Fibroblast of mammary gland (primary cell): Measurements from ENCODE around the gene RASGRP3.
"Not testable (repeated sequence)": the region's sequence is repeated elsewhere in the genome, so short reads cannot be mapped to it uniquely, and the experiment has no call there.

Experiments
- DNase-seq: peaks from one replicate; pipeline ENCODE4 v3.0.0-alpha.2; 2010; ENCODE audit warnings: low read depth
- H3K4me3 ChIP-seq: 2 replicates; pipeline ENCODE4 v1.5.1; 2011; ENCODE audit warnings: low read depth, mild to moderate bottlenecking, low read length, moderate library complexity; ENCODE audit not compliant: control insufficient read depth
- TF ChIP-seq, protein P1 (sequence below): conservative IDR thresholded peaks from 2 replicates; pipeline ENCODE4 v1.5.1; 2011; ENCODE audit warnings: low read depth, low read length, inconsistent platforms; ENCODE audit not compliant: control insufficient read depth, insufficient read depth

RASGRP3 gene

DNA sequence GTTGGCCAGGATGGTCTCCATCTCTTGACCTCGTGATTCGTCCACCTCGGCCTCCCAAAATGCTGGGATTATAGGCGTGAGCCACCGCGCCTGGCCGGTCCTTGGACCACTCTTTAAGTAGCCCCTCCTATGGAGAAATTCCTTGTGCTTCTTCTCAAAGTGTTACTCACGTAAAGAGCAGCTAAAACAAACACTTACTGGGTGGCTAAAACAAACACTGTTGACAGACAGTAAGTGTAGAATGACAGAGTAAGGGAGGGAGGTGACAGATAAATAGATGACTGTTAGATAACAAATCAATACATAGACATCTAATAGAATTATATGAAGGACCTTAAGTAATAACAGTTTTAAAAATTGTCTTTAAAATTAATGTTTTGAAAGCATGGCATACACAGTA lies 40.9 kb upstream of the RASGRP3 start:
- TF ChIP-seq, protein P1, sequence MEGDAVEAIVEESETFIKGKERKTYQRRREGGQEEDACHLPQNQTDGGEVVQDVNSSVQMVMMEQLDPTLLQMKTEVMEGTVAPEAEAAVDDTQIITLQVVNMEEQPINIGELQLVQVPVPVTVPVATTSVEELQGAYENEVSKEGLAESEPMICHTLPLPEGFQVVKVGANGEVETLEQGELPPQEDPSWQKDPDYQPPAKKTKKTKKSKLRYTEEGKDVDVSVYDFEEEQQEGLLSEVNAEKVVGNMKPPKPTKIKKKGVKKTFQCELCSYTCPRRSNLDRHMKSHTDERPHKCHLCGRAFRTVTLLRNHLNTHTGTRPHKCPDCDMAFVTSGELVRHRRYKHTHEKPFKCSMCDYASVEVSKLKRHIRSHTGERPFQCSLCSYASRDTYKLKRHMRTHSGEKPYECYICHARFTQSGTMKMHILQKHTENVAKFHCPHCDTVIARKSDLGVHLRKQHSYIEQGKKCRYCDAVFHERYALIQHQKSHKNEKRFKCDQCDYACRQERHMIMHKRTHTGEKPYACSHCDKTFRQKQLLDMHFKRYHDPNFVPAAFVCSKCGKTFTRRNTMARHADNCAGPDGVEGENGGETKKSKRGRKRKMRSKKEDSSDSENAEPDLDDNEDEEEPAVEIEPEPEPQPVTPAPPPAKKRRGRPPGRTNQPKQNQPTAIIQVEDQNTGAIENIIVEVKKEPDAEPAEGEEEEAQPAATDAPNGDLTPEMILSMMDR = no peak
- no peak overlapping the region for H3K4me3 ChIP-seq
- DNase-seq = no peak

DNA sequence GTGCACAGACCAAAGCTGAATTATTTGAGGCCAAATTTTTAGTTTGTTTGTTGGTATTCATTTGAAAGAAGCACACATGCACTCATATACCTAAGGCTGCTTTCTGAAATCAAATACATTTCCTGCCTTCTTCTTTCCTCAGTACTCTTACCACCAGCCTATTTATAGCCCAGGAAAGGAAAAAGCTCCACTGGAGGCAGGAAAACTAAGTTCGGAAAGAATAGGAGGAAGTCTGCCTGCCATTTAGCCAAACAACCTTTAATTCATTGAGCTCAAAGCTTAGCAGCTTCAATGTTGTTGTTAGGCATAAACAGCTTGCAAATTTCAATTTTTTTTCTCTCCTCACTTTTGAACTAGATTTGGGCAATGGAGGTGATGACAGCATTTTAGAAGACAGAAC lies 40.4 kb upstream of the RASGRP3 start:
- TF ChIP-seq, protein P1 = no peak
- DNase-seq = no peak
- H3K4me3 ChIP-seq = no peak overlapping the region

DNA sequence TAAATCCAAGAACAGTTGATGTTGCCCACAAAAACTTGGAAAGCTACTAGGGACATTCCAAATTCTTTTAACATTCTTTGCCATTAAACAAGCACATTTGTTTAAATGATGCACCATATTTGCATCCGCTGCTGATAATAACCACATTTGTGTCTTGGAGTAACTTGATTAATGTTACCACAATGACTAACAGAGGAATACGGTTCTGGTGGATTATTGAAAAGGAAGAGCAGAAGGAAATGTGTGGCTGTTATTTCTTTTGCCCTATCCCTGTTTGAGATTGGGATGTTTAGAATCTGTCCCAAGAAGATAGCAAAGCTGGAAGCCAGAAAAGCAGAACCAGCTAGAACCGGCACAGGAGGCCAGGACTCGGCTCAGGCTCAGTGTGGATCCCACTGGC lies 39.2 kb upstream of the RASGRP3 start:
- peak; percentile 98 for DNase-seq
- no peak overlapping the region for H3K4me3 ChIP-seq

DNA sequence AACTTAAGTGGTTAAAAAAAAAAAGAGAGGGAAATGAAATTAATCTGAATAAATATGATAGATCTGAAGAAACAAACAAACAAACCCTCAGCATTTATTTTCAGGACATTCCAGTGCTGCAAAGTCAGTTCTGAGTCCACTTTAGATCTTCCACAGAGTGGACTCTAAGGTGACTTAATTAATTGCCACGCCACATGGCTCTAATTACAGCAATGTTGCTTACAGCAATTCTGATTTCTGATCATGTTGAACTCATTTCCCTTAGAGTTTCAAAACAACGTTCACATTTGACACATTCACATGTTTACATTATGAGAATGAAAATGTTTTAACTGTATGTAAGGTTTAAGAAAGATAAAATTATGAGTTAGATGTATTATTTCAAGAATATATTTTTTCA lies 38.6 kb upstream of the RASGRP3 start:
- H3K4me3 ChIP-seq = no peak overlapping the region
- DNase-seq = peak; percentile 68
- TF ChIP-seq, protein P1 = no peak

More for the DNA sequence above, 39.2 kb upstream of the RASGRP3 start:
- TF ChIP-seq, protein P1 = no peak

DNA sequence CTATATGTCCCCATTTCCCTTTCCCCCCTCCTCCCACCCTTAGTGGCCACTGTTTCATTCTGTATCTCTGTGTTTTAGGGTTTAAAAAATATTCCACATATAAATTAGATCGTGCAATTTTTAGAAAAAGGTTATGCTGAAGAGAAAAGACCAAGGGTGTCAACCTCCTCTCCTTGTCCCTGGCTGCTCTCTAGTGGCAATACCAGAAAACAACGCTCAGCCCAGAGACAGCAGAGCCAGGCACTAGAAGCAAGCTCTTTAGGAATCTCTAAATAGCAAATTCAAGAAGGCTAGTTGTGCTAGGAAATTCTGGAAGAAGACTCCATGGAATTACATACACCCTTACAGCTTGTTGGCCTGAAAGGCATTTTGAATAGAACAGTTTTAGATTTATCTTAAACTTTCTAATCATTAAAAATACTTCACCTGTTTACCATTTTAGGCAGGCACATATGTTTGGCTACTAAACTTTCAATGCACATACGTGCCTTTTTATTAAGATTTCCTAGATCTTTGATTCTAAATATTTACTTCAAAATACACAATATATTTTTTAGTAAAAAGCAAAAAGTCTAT lies 35.1 kb upstream of the RASGRP3 start:
- TF ChIP-seq, protein P1 = peak; percentile 93
- peak; percentile 83 for DNase-seq
- H3K4me3 ChIP-seq = no peak overlapping the region

DNA sequence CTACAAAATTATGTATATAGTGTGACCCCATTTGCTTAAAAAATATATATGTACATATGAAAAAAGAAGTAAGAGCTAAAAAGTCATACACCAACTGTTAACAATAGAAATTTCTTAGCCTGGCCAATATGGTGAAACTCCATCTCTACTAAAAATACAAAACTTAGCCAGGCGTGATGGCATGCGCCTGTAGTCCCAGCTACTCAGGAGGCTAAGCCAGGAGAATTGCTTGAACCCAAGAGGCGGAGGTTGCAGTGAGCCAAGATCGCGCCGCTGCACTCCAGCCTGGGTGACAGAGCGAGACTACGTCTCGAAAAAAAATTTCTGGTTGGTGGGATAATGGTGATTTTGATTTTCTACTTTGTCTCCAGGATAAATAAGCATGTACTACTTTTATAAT lies 34.4 kb upstream of the RASGRP3 start:
- not testable (repeated sequence) for H3K4me3 ChIP-seq, DNase-seq

DNA sequence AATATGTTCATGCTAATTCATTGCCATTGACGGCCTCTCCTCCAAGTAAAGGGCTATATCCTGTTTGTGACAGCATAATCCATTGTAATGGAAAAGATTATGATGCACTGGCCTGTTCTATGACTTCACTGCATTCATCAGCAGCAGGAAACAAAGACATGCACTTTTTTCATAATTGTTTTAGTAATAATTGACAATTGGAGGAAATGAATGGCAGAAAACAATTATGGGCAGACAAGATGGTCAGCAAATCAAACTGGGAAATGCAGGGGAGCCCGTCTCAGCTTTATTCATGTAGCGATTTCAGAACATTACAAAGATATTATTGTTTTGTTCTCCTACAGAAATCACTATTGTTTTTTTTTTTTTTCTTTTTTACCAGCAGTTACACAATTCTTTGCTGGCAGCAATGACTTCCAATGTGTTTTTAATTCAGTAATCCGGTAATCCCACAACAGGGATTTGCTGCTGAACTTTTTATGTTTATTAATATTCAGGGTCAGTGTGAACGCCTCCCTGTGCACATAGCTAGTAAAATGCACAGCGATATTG lies 33.8 kb upstream of the RASGRP3 start:
- TF ChIP-seq, protein P1 = no peak
- peak; percentile 66 for DNase-seq
- no peak overlapping the region for H3K4me3 ChIP-seq
